Measurements from ENCODE around the gene ZNF397. TPM values are rescaled to one million over a fixed set of nuclear protein-coding genes. Genes with fewer than 3 reads are reported as not detected.
A peak's percentile ranks its signal among the peaks of the same experiment; 100 is the strongest.

ZNF397 gene
- total RNA-seq (ENCODE audit: low replicate concordance): 20.5 and 26.2 TPM in 2 replicates

DNA sequence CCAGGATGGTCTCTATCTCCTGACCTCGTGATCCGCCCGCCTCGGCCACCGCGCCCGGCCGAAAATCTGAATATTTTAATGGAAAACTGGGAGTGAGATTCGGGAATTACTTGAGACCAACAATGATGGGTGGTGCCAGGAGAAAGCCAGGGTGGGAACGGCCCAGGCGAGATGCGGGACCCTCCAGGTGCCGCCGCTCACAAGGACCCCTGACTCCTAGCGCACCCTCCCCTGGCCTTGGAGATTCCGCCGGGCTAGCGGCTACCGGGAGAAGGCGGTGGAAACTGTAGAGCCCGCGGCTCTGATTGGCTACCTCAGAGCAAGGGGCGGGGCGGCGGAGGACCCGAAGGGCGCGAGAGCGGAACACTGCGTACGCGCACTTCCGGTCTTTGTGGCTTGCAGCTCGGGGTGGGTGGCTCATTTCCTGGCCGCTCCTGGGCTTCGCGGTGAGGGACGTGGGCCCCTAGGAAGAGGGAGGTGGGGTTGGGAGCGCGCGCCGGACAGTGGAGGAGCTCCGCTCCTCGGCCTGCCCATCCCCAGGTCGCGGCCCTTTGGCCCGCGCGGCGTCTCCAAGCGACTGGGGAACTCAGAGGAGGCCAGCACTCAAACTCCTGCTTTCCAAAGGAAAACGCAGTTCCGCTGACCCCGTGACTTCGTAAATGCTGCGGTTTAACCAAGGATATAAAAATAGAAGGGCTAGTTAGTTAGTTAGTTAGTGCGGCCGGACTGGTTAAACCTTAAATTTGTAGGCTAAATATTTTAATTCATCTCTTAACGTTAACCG lies at the start of gene ZNF397:
Gene ZNF397, plus strand, starts transcription at position 371 of the 784 bp plus-strand sequence. CDS start 1,437 bp downstream, outside the sequence.
- peak; percentile 95 for DNase-seq (ENCODE audit: low read depth)
- peak within 1 kb of the TSS; percentile 82 for H3K4me3 ChIP-seq (ENCODE audit: low read depth, low read length)
- TF ChIP-seq CTCF (IDR thresholded peaks at IDR 0.05; ENCODE audit: insufficient read depth, low read length): no peak

DNA sequence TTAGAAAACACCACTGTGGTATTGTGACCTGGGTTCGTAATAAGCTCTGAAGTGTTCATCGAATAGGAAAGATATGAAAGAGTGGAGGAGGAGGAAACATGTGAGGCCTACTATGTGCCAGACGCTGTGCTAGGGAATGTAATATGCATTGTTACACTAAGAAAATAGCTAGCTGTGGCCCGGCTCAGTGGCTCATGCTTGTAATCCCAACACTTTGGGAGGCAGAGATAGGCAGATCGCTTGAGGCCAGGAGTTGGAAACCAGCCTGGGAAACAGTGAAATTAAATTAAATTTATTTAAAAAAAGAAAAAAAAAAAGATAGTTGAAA lies 49.2 kb upstream of the ZNF397 start:
- H3K4me3 ChIP-seq (ENCODE audit: low read depth, low read length): no peak overlapping the region
- DNase-seq (ENCODE audit: low read depth): no peak
- no peak for TF ChIP-seq CTCF (IDR thresholded peaks at IDR 0.05; ENCODE audit: insufficient read depth, low read length)

DNA sequence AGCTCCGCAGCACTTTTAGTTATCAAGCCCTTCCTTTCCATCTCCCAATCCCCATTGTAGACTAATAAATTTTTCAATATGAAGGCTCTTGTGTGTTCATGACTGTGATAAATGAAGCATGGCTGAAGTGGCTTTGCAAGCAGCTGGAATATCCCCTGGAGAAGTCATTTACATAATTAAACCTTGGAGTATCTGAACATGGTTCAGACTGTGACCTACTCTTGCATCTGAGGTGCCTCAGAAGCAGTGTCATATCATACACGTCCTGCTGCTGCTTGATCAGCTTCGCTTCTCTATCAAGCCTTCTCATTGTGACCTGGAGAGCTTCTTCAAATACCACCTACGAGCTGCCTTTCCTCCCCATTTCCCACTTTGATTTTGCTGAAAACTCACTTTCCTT lies 48.4 kb upstream of the ZNF397 start:
- DNase-seq (ENCODE audit: low read depth): no peak
- TF ChIP-seq CTCF (IDR thresholded peaks at IDR 0.05; ENCODE audit: insufficient read depth, low read length): no peak
- no peak overlapping the region for H3K4me3 ChIP-seq (ENCODE audit: low read depth, low read length)

- no peak for DNase-seq (ENCODE audit: low read depth)
- TF ChIP-seq CTCF (IDR thresholded peaks at IDR 0.05; ENCODE audit: insufficient read depth, low read length): no peak
- H3K4me3 ChIP-seq (ENCODE audit: low read depth, low read length): no peak overlapping the region
Measured at GRCh38 chr18:35193316-35193715, 47.5 kb upstream of the ZNF397 start.

GRCh38 chr18:35197296-35197695 lies 43.5 kb upstream of the ZNF397 start:
- DNase-seq (ENCODE audit: low read depth): peak; percentile 43
- no peak overlapping the region for H3K4me3 ChIP-seq (ENCODE audit: low read depth, low read length)
- TF ChIP-seq CTCF (IDR thresholded peaks at IDR 0.05; ENCODE audit: insufficient read depth, low read length): no peak

DNA sequence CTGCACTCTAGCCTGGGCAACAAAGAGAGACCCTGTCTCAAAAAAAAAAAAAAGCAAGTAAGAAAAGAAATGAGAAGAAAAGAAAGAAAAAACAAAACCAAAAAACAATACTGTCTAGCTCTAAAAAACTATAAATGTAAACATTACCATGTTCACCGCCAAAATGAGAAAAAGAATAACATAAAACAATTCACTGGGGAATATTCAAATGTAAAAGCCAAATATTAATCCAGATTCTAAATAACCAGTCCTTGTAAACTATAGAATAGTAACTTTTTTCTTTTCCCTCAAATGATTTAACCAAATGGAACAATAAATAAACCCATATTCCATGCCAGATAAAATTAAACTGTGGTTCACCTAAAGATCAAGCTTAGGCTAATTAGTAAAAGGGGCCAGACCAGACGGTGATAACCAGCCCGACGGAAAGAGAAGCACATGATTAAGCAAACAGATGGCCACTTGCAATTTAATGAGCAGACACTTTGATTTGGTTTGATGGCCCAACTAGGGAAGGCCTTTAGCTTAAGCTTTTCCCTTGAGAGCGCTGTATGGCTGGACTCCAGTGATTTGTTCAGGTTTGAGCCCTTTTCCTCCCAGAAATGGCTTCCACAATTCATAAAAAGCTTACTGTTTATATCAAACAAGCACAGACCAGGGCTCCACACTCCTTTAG lies 39.4 kb upstream of the ZNF397 start:
- no peak overlapping the region for H3K4me3 ChIP-seq (ENCODE audit: low read depth, low read length)
- no peak for TF ChIP-seq CTCF (IDR thresholded peaks at IDR 0.05; ENCODE audit: insufficient read depth, low read length)
- DNase-seq (ENCODE audit: low read depth): no peak

All from fibroblast of the aortic adventitia (primary cell).